Gastrocnemius medialis (tissue), 4 donors: ENCODE results near the gene SPATA21. TPM values are rescaled to one million over a fixed set of nuclear protein-coding genes. Genes with fewer than 3 reads are reported as not detected.

Experiments used
- ATAC-seq, 2 donors: fragments of 150-250 bp; one replicate each; pipeline ENCODE4 v1.9.1; 2016
- DNase-seq, 2 donors: peaks; one replicate each; pipeline ENCODE4 v3.0.0-alpha.2; 2019
- H3K27ac ChIP-seq, 4 donors: fragments of 200-600 bp; sonication (generic); 1 replicate in 1 of 4; 2 replicates in 3 of 4; pipeline ENCODE4 v1.5.1; 2016 to 2018; ENCODE audit warnings: mild to moderate bottlenecking in 2 of 4, moderate library complexity in 1 of 4
- H3K27me3 ChIP-seq, 3 donors: fragments of 200-600 bp; sonication (generic) in 2 of 3; 1 replicate in 1 of 3; 2 replicates in 2 of 3; pipeline versions ENCODE4 v1.5.1 to v1.6.0; 2016 to 2019; ENCODE audit warnings: mild to moderate bottlenecking in 1 of 3, moderate library complexity in 1 of 3
- H3K36me3 ChIP-seq, 2 donors: fragments of 200-600 bp; sonication (generic) in 1 of 2; one replicate each; pipeline ENCODE4 v1.5.1; 2017 to 2018
- H3K4me1 ChIP-seq, 2 donors: fragments of 200-600 bp; sonication (generic) in 1 of 2; one replicate each; pipeline ENCODE4 v1.5.1; 2016 to 2017; ENCODE audit warnings: mild to moderate bottlenecking in 2 of 2
- H3K4me3 ChIP-seq, 4 donors: fragments of 200-600 bp; sonication (generic) in 3 of 4; 1 replicate in 1 of 4; 2 replicates in 3 of 4; pipeline ENCODE4 v1.5.1; 2016 to 2019; ENCODE audit warnings: mild to moderate bottlenecking in 2 of 4
- H3K9me3 ChIP-seq, 3 donors: fragments of 200-600 bp; sonication (generic) in 2 of 3; 1 replicate in 1 of 3; 2 replicates in 2 of 3; pipeline ENCODE4 v1.5.1; 2016 to 2019
- CTCF ChIP-seq, 5 experiments: fragments of 450-650 bp in 3 of 5; fragments of 200-600 bp in 2 of 5; sonication (generic) in 2 of 5; IDR thresholded peaks in 4 of 5; conservative IDR thresholded peaks in 1 of 5; 1 replicate in 4 of 5; 2 replicates in 1 of 5; pipeline ENCODE4 v1.5.1; 2016 to 2019; ENCODE audit warnings: antibody characterized with exemption in 5 of 5, mild to moderate bottlenecking in 3 of 5, moderate library complexity in 3 of 5
- POLR2A ChIP-seq, 2 donors: fragments of 450-650 bp; IDR thresholded peaks; one replicate each; pipeline ENCODE4 v1.6.1; 2017; ENCODE audit warnings: antibody characterized with exemption in 2 of 2, mild to moderate bottlenecking in 2 of 2, moderate library complexity in 2 of 2
- in situ Hi-C, 4 donors: fragments of 200-750 bp; cut with MboI; loops; one replicate each; pipeline versions ENCODE4 v1.15.0 to v1.8.0; 2017; ENCODE audit warnings: low sequenced_read_pairs in 4 of 4
- intact Hi-C: fragments of 100-400 bp; cut with DNase I; formaldehyde crosslinking; loops from one replicate; pipeline ENCODE4 v1.15.1; 2023; ENCODE audit warnings: low total_unique reads
- total RNA-seq, 4 donors: library from RNA; depleted of rRNA; stranded (reverse); fragments of >200 nt; gene quantifications; one replicate each; pipeline versions ENCODE4 v1.1.0 to v1.2.3, GENCODE V29; 2016

Gene SPATA21
- total RNA-seq, 4 donors from 2014 or later: not detected

GRCh38 chr1:16369821-16370220 is 67.4 kb downstream of the SPATA21 start:
- intact Hi-C loops (loop anchor here (2.0 kb wide), 1 partner anchor 133 kb away; the partner anchor contains the start of gene CPLANE2), in situ Hi-C loops (loop anchor here (5.0 to 25.0 kb wide), 4 partner anchors 128 to 285 kb away; partner anchors contain the start of gene CPLANE2 (in 1 of the 4))
- no peak for ATAC-seq
- Histone ChIP-seq H3K4me3 (peak overlapping the region in 1 of 4 donors; percentile 19), H3K4me1 (peaks cover 51 to 65% of the 10 kb centered on the region in 2 donors), H3K27me3 (no peaks in the 10 kb centered on the region), H3K9me3 (no peaks in the 10 kb centered on the region), H3K27ac (peak overlapping the region in 2 of 4 donors; percentile 95 to 96), H3K36me3 (no peaks in the 10 kb centered on the region)
- DNase-seq: no peak
- TF ChIP-seq CTCF (IDR thresholded peaks at IDR 0.05 in 4 of 5, conservative IDR thresholded peaks at IDR 0.05 in 1 of 5): no peak
- no peak for TF ChIP-seq POLR2A (IDR thresholded peaks at IDR 0.05)

- Histone ChIP-seq H3K4me3 (peak overlapping the region; percentile 75 to 84 (median 80)), H3K27ac (peak overlapping the region; percentile 95 to 96 (median 96)), H3K9me3 (no peaks in the 10 kb centered on the region), H3K36me3 (no peaks in the 10 kb centered on the region), H3K27me3 (no peaks in the 10 kb centered on the region), H3K4me1 (peaks cover 38 to 49% of the 10 kb centered on the region in 2 donors)
- ATAC-seq (no peak), DNase-seq (no peak)
- in situ Hi-C loops: loop anchor here (5.0 to 25.0 kb wide), 4 partner anchors 126 to 283 kb away; partner anchors contain the start of gene CPLANE2 (in 1 of the 4)
- no peak for TF ChIP-seq CTCF (IDR thresholded peaks at IDR 0.05 in 4 of 5, conservative IDR thresholded peaks at IDR 0.05 in 1 of 5)
- no peak for TF ChIP-seq POLR2A (IDR thresholded peaks at IDR 0.05)
- intact Hi-C loops: loop anchor here (1.0 to 2.0 kb wide), 2 partner anchors 131 to 843 kb away; partner anchors contain the start of gene CPLANE2
These were observed 69.0 kb downstream of the SPATA21 start for GRCh38 chr1:16367968-16368890.

GRCh38 chr1:16367258-16367967 is 69.8 kb downstream of the SPATA21 start:
- no peaks in the 10 kb centered on the region for H3K36me3 ChIP-seq
- intact Hi-C loops: loop anchor here (1.0 kb wide), 1 partner anchor 842 kb away; no protein-coding TSS in a partner anchor

More at GRCh38 chr1:16367258-16367967, 69.8 kb downstream of the SPATA21 start:
- peak overlapping the region; percentile 95 to 96 (median 96) for H3K27ac ChIP-seq
- TF ChIP-seq CTCF (IDR thresholded peaks at IDR 0.05 in 4 of 5, conservative IDR thresholded peaks at IDR 0.05 in 1 of 5) (peak in 2 of 5 experiments; percentile 30 to 38), POLR2A (IDR thresholded peaks at IDR 0.05) (peak; percentile 94 to 97)
- peak overlapping the region; percentile 75 to 84 (median 80) for H3K4me3 ChIP-seq
- DNase-seq (peak; percentile 68 to 80), ATAC-seq (peak; percentile 87 to 88)
- H3K27me3 ChIP-seq: no peaks in the 10 kb centered on the region
- H3K9me3 ChIP-seq: no peaks in the 10 kb centered on the region
- peaks cover 30 to 41% of the 10 kb centered on the region in 2 donors for H3K4me1 ChIP-seq
- in situ Hi-C loops: loop anchor here (5.0 to 25.0 kb wide), 4 partner anchors 125 to 283 kb away; partner anchors contain the start of gene CPLANE2 (in 1 of the 4)
